ENCODE results near the gene EMD.

EMD gene

DNA sequence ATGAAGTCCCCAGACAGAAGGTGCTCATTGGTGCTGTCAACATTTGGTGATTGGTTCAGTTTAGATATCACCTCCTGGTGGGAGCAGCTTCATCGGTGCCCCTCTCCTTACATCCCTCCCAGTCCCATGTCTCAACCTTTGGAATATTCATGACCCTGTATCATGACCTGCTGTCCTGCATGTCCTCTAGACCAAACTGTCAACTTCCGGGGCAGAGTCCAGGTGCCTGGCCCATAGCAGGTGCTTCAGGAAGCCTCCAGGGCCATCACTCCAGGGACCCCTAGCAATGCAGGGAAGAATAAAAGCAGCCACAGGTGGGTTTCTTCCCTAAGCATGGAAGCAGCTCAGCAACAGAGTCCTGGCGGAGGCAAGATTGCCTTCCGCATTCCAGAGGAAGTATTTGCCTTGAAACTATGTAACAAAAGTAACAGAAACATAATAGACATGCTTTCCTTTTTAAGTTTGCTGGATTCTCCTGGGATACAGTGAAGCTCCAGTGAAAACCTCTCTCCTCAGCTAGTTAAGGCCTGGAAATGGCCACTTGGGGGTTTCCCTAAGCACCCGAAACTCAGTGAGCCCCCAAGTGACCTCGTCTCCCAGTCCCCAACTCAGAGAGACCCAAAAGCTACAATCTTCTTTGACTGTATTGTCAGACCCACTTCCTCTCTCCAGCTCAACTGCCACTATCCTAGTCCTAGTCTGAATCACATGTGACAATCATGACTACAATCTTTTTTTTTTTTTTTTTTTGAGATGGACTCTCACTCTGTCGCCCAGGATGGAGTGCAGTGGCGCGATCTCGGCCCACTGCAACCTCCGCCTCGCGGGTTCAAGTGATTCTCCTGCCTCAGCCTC lies 48.0 kb downstream of the EMD start:
- peak; percentile 56 for DNase-seq

DNA sequence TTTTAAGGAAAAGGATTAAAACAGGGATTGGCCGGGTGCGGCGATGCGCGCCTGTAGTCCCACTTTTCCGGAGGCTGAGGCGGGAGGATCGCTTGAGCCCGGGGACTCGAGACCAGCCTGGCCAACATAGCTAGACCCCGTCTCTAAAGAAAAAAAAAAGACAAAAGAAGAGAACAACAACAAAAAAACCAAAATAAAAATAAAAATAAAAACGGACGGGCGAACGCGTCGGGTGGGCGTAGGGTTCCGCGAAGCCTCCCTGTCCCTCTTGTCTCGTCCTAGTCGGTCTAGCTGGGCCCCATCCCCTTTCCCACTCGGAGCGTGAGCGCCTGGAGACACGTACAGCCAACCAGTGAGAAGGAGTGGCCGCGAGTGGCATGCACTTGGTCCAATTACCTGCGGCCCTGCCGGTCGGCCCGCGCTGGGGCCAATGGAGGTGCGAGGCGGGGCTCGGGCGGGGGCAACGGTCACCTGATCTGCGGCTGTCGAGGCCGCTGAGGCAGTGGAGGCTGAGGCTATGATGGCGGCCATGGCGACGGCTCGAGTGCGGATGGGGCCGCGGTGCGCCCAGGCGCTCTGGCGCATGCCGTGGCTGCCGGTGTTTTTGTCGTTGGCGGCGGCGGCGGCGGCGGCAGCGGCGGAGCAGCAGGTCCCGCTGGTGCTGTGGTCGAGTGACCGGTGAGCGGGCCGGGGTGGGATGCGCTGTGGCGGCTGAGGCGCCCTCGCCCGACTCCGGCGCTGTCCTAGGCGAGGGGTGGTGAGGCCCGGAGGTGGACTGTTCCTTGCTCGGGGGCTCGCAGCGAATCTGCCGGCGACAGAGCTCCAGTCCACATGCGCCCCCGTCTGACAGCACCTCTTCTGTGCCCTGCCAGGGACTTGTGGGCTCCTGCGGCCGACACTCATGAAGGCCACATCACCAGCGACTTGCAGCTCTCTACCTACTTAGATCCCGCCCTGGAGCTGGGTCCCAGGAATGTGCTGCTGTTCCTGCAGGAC lies 49.4 kb downstream of the EMD start, which contains the start of gene ATP6AP1:
Gene ATP6AP1 (plus strand): TSS at position 502 of the 996 bp plus-strand sequence. CDS start 16 bp downstream, at position 518.
- peak; percentile 94 for DNase-seq

DNA sequence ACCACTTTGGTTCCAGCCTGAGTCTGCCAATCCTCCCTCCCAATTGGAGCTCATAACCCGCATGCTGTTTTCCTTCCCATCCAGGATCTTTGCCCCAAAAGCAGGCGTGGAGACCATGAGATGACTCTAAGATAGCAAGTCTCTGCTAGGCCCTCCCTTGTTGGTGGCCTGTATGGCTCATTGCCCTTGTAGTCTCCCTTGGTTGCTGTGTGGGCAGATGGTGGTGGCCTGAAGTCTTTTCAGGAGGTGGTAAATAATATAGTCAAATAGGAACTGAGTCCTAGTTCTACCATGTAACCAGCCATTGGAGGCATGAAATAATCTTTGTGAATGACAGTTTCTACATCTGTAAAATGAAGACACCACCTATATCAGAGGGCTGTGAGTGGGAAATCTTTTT lies 50.6 kb downstream of the EMD start:
- DNase-seq: peak; percentile 55

DNA sequence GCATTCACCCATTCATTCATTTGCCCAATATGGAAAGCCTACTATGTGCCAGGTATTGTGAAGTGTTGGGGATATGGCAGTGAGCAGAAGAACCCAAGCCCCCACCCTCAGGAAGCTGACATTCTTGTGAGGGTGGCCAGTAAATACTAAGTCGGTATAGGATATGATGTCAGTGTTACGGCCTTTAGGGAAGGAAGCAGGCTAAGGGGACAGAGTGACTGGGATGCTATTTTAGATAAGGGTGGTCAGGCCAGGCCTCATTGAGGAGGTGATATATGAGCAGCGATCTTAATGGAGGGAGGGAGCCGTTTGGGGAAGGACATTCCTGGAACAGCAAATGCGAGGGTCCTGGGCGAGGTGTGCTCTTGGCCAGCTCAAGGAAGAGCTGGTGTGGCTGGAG lies 51.4 kb downstream of the EMD start:
- DNase-seq: peak; percentile 58

DNA sequence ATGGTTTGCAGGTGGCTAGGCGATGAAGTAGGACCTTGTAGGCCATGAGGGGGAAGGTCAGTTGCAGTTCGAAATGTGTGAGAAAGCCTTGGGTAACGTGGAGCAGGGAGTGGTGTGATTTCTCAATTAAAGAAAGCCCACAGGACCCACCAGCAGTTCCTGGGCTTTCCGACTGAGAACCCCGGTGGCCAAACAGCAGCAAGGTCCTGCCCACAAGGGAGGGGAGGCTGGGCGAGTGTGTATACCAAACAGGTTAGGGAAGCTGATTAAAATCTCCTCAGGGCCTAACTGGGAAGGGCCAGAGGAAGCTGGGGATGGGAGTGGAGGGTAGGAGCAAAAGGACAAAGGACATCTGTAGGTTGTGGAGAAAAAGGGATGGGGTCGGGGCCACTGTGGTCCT lies 51.8 kb downstream of the EMD start:
- DNase-seq: peak; percentile 87

All from inflammatory macrophage treated with lipopolysaccharide for 4 hours (primary cell).